MCF 10A (cell line): Measurements from ENCODE around the gene TRPM4. TPM values are rescaled to one million over a fixed set of nuclear protein-coding genes. Genes with fewer than 3 reads are reported as not detected.

Experiments used
- BruUV-seq: library from RNA; stranded (reverse); fragments of 400-500 nt; replicated peaks from 2 replicates; lab custom pipeline; 2021; lab: Mats Ljungman, UMichigan
- CTCF ChIA-PET: fragments of 300-600 bp; sonication (Branson Sonifier 250); formaldehyde crosslinking; extraction: SDS; loops from one replicate; lab custom pipeline; 2021; ENCODE audit warnings: antibody characterized with exemption, inconsistent platforms; lab: Yijun Ruan, JAX
- POLR2A ChIA-PET: fragments of 300-600, 350-650 bp; sonication (Branson Sonifier 250); formaldehyde crosslinking; extraction: SDS; loops from one replicate; lab custom pipeline; 2020; ENCODE audit warnings: antibody characterized with exemption, inconsistent platforms; lab: Yijun Ruan, JAX
- DNase-seq: peaks from one replicate; pipeline ENCODE4 v3.0.0-alpha.2; 2018; ENCODE audit not compliant: unreplicated experiment
- H3K27ac Mint-ChIP-seq: one replicate; pipeline ENCODE4 v1.8.0; 2022; ENCODE audit warnings: mild to moderate bottlenecking, low read depth, mixed read lengths; ENCODE audit not compliant: unreplicated experiment
- H3K27me3 Mint-ChIP-seq: one replicate; pipeline ENCODE4 v1.8.0; 2022; ENCODE audit warnings: mixed read lengths; ENCODE audit not compliant: insufficient read depth, unreplicated experiment
- H3K36me3 Mint-ChIP-seq: one replicate; pipeline ENCODE4 v1.8.0; 2022; ENCODE audit warnings: mild to moderate bottlenecking, moderate library complexity, mixed read lengths; ENCODE audit not compliant: insufficient read depth, unreplicated experiment
- H3K4me1 Mint-ChIP-seq: one replicate; pipeline ENCODE4 v1.8.0; 2022; ENCODE audit warnings: mixed read lengths; ENCODE audit not compliant: insufficient read depth, unreplicated experiment
- H3K4me3 Mint-ChIP-seq: one replicate; pipeline ENCODE4 v1.8.0; 2022; ENCODE audit warnings: mild to moderate bottlenecking, moderate library complexity, mixed read lengths; ENCODE audit not compliant: unreplicated experiment
- H3K9me3 Mint-ChIP-seq: one replicate; pipeline ENCODE4 v1.8.0; 2022; ENCODE audit warnings: mixed read lengths; ENCODE audit not compliant: unreplicated experiment
- CTCF ChIP-seq: fragments of 200-600 bp; IDR thresholded peaks from one replicate; pipeline ENCODE4 v1.8.0; 2022; ENCODE audit warnings: antibody characterized with exemption, mild to moderate bottlenecking; ENCODE audit not compliant: unreplicated experiment
- intact Hi-C: fragments of 100-400 bp; cut with micrococcal nuclease; formaldehyde crosslinking; loops from 2 replicates; pipeline ENCODE4 v1.14.1; 2022
- total RNA-seq: library from RNA; stranded (reverse); gene quantifications from 2 replicates; pipeline ENCODE4 v1.2.3, GENCODE V29; 2022

TRPM4 gene
- total RNA-seq, 1 experiment from 2014 or later = 21.2 TPM

- Mint-ChIP-seq H3K27me3 (no peaks in the 10 kb centered on the region), H3K36me3 (peaks cover 20% of the 10 kb centered on the region), H3K9me3 (no peaks in the 10 kb centered on the region), H3K4me1 (peaks cover 34% of the 10 kb centered on the region), H3K27ac (peak within 1 kb of the TSS; percentile 83), H3K4me3 (peak within 1 kb of the TSS; percentile 83)
- DNase-seq = peak; percentile 95
- ChIA-PET CTCF (interaction anchor here (0.6 to 2.6 kb wide), 7 partner anchors 9 to 145 kb away, joined by 3 to 8 read pairs (median 3); no protein-coding TSS in a partner anchor), POLR2A (interaction anchor here (2.2 to 2.4 kb wide), 2 partner anchors 10 to 21 kb away, joined by 8 read pairs; no protein-coding TSS in a partner anchor)
- TSS peak; percentile 86 for BruUV-seq
- TF ChIP-seq CTCF = no peak
- intact Hi-C loops = no loop called here
Measured at GRCh38 chr19:49118565-49119410, 38.8 kb upstream of the TRPM4 start, which contains the start of gene C19orf73. Gene C19orf73, minus strand, starts transcription at chr19:49119143. Its CDS starts 121 bp downstream, at chr19:49119022.

- Mint-ChIP-seq H3K27ac (peak within 1 kb of the TSS; percentile 83), H3K9me3 (no peaks in the 10 kb centered on the region), H3K27me3 (no peaks in the 10 kb centered on the region), H3K4me1 (peaks cover 31% of the 10 kb centered on the region), H3K36me3 (peaks cover 23% of the 10 kb centered on the region), H3K4me3 (peak within 1 kb of the TSS; percentile 83)
- intact Hi-C loops = no loop called here
- BruUV-seq = no TSS peak
- POLR2A ChIA-PET = interaction anchor here (0.6 to 2.2 kb wide), 8 partner anchors 8 to 153 kb away, joined by 3 to 8 read pairs (median 6); no protein-coding TSS in a partner anchor
- TF ChIP-seq CTCF = no peak
- peak; percentile 55 for DNase-seq
- CTCF ChIA-PET = interaction anchor here (0.6 to 2.6 kb wide), 7 partner anchors 10 to 79 kb away, joined by 3 to 10 read pairs (median 4); no protein-coding TSS in a partner anchor
Measured at GRCh38 chr19:49119411-49120324, 37.9 kb upstream of the TRPM4 start, which contains the start of gene PPFIA3. Gene PPFIA3, plus strand, starts transcription at chr19:49119544. Its CDS starts 8,330 bp downstream, at chr19:49127874.

- Mint-ChIP-seq H3K4me1 (peaks cover 31% of the 10 kb centered on the region), H3K27ac (peak overlapping the region; percentile 46), H3K27me3 (no peaks in the 10 kb centered on the region), H3K9me3 (no peaks in the 10 kb centered on the region), H3K4me3 (peak overlapping the region; percentile 83), H3K36me3 (peaks cover 25% of the 10 kb centered on the region)
- intact Hi-C loops = no loop called here
- TF ChIP-seq CTCF = no peak
- no peak for DNase-seq
- BruUV-seq = no TSS peak
- ChIA-PET POLR2A (interaction anchor here (0.6 to 2.2 kb wide), 8 partner anchors 8 to 152 kb away, joined by 3 to 8 read pairs (median 6); no protein-coding TSS in a partner anchor), CTCF (interaction anchor here (0.6 to 2.6 kb wide), 6 partner anchors 14 to 78 kb away, joined by 3 to 10 read pairs (median 4); no protein-coding TSS in a partner anchor)
Measured at GRCh38 chr19:49120325-49120683, 37.3 kb upstream of the TRPM4 start.
